Measurements from ENCODE around the gene TCF23. TPM values are rescaled to one million over a fixed set of nuclear protein-coding genes. Genes with fewer than 3 reads are reported as not detected.

The TCF23 gene
- total RNA-seq, 1 donor from 2014 or later: 1.2 TPM

DNA sequence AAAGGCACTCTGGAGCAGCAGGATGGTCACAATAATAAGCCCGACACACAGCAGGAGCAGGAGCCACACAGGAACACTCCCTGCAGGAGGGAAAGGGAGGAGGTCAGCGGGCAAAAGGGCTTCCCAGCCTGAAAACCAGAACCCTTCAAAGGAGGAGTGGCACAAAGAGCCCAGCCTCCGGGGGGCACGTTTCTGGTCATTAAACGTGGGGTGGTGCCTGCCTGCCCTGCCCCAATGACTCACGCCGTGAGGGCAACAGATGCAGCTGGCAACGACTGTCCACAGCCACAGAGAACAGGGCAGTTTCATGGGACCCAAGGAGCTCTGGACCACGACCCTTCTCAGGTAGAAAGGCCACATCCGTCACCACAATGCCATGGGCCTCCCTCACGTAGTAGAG, 17.4 kb upstream of the TCF23 start:
- TF ChIP-seq, protein P1, sequence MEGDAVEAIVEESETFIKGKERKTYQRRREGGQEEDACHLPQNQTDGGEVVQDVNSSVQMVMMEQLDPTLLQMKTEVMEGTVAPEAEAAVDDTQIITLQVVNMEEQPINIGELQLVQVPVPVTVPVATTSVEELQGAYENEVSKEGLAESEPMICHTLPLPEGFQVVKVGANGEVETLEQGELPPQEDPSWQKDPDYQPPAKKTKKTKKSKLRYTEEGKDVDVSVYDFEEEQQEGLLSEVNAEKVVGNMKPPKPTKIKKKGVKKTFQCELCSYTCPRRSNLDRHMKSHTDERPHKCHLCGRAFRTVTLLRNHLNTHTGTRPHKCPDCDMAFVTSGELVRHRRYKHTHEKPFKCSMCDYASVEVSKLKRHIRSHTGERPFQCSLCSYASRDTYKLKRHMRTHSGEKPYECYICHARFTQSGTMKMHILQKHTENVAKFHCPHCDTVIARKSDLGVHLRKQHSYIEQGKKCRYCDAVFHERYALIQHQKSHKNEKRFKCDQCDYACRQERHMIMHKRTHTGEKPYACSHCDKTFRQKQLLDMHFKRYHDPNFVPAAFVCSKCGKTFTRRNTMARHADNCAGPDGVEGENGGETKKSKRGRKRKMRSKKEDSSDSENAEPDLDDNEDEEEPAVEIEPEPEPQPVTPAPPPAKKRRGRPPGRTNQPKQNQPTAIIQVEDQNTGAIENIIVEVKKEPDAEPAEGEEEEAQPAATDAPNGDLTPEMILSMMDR (IDR thresholded peaks at IDR 0.05): no peak
- DNase-seq (no peak), ATAC-seq (no peak)
- H3K4me3 ChIP-seq: no peak overlapping the region
- no peaks in the 10 kb centered on the region for H3K27me3 ChIP-seq (ENCODE audit: low read depth)
- intact Hi-C loops (cut with DNase I): no loop called here
- peaks cover 36% of the 10 kb centered on the region for H3K36me3 ChIP-seq
- H3K4me1 ChIP-seq: peaks cover 17% of the 10 kb centered on the region
- H3K27ac ChIP-seq: no peak overlapping the region
- no peaks in the 10 kb centered on the region for H3K9me3 ChIP-seq

DNA sequence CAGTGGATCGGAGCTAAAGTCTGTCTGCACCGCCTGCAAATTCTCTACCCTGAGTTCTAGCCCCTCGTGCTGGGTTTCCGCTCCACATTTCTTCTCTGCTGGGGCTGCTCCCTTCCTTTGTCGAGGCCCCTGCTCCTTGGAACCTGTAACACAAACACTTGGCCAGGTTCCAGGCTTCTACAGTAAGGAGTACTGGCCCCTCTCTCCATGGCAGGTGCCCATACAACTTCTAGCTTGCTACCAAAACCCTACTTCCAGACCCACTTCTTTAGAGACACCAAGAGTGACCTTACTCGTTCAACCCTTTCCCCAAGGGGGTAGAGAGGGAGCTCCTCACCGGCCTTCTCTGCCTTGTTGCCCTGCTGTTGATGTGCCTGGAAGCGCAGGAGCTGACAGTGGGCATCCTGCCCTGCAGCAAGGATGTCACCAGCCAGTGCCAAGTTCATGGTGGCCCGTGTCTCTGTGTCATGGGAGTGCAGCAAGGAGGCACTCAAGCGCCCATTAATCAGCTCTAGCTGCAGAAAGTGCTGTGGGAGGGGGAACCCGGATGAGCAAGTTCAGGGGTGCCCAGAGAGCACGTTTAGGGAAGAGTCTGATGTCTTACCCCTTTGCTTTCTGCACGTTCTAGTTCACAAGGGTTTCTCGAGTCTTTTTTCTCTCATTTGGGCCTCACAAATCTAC, 15.5 kb upstream of the TCF23 start:
- TF ChIP-seq, protein P1 (IDR thresholded peaks at IDR 0.05): no peak
- Histone ChIP-seq H3K27me3 (ENCODE audit: low read depth) (no peaks in the 10 kb centered on the region), H3K27ac (no peak overlapping the region), H3K4me1 (peaks cover 17% of the 10 kb centered on the region), H3K36me3 (peaks cover 36% of the 10 kb centered on the region), H3K9me3 (no peaks in the 10 kb centered on the region), H3K4me3 (peak overlapping the region; percentile 99)
- intact Hi-C loops (cut with DNase I): no loop called here
- no peak for ATAC-seq
- no peak for DNase-seq

DNA sequence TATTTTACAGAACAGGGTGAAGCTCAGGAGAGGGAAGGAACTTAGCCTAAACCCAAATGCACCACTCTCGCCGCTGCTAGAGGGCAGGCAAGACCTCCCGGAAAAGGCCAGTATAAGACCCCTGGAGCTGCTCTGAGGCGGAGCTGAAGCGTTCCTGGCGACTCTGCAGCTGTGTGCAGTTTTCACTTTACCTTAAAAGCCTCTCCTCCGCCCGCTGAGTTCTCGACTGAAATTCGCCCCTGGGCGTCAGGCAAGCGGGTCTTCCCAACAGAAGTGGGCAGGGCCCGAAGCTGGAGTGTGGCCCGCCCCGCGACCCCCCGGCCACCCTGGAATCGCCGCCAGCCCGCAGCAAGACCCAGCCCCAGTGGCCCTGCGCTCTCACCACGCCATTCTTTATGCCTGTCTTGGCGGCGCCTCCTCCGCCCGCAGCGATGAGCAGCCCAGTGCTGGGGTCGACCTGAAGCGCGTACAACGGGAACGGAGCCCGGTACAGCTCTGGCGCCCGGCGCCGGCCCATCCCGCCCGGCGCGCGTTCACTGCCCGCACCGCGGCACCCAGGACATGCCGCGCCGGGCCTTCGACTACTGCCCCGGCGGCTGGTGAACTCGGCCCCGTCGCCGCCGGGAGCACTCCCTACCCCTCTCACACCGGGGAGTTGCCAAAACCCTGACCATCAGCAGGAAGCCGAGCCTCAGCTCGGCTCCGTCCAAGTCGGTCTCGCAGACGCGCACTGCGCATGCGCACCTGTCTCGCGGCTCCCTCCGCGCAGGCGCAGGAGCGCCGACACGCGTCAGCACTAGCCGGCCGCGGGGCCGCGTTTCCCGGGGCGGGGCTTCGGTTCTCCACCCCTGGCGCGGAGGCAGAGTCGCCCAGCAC, 14.7 kb upstream of the TCF23 start, which contains the start of gene PREB:
PREB (minus strand) TSS at position 732 of the 876 bp plus-strand sequence; CDS start at position 517, 215 bp downstream.
- no peaks in the 10 kb centered on the region for H3K27me3 ChIP-seq (ENCODE audit: low read depth)
- peak within 1 kb of the TSS; percentile 99 for H3K4me3 ChIP-seq
- H3K27ac ChIP-seq: peak within 1 kb of the TSS; percentile 94
- DNase-seq: peak; percentile 99
- ATAC-seq: peak; percentile 97 to 98
- H3K4me1 ChIP-seq: peaks cover 17% of the 10 kb centered on the region
- H3K36me3 ChIP-seq: peaks cover 36% of the 10 kb centered on the region
- TF ChIP-seq, protein P1 (IDR thresholded peaks at IDR 0.05): peak; percentile 17
- intact Hi-C loops (cut with DNase I): no loop called here
- no peaks in the 10 kb centered on the region for H3K9me3 ChIP-seq

DNA sequence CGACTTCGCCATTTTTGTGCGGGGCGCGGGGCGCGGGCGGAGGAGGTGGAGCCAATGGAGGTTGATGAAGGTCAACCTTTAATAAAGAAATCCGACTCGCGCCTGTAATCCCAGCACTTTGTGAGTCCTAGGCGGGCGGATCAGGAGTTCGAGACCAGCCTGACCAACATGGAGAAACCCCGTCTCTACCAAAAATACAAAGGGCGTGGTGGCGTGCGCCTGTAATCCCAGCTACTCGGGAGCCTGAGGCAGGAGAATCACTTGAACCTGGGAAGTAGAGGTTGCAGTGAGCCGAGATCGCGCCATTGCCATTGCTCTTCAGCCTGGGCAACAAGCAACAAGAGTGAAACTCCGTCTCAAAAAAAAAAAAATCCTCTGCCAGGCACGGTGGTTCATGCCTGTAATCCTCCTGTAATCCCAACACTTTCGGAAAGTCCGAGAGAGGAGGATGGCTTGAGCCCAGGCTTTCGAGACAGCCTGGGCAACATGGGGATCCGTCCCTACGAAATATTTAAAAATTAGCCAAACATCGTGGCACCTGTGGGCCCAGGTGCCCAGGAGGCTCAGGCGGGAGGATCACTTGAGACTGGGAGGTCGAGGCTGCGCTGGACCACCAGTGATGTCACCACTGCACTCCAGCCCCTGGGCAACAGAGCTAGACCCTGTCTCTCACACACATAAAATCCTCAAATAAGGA, 13.9 kb upstream of the TCF23 start:
- ATAC-seq: no peak
- Histone ChIP-seq H3K27me3 (ENCODE audit: low read depth) (no peaks in the 10 kb centered on the region), H3K27ac (peak overlapping the region; percentile 15), H3K9me3 (no peaks in the 10 kb centered on the region), H3K36me3 (peaks cover 29% of the 10 kb centered on the region), H3K4me3 (peak overlapping the region; percentile 99), H3K4me1 (peaks cover 17% of the 10 kb centered on the region)
- no peak for DNase-seq
- intact Hi-C loops (cut with DNase I): no loop called here
- TF ChIP-seq, protein P1 (IDR thresholded peaks at IDR 0.05): no peak

DNA sequence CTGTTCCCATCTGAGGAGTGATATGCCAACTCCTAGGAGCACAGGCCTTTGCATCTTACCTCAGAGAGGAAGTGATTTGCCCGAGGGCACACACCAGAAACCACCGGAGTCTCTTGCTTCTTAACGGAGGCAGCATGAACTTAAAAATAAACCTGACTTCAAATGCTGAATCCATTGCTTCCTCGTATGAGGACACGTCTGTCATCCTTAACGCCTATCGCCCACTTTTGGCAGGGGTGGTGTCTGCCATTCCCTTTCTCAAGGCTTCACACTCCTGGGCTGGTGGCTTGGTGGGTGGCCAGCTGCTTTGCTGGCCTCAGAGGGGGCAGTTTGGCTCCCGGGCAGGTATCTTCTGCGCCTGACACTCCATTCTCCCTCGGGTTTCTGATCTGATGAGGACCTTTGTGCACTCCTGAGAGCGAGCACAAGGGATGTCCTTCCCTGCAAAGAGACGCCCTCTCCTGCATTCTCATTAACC, 13.3 kb upstream of the TCF23 start:
- H3K36me3 ChIP-seq: peaks cover 23% of the 10 kb centered on the region
- H3K27ac ChIP-seq: no peak overlapping the region
- no peak overlapping the region for H3K4me3 ChIP-seq
- H3K9me3 ChIP-seq: no peaks in the 10 kb centered on the region
- peaks cover 17% of the 10 kb centered on the region for H3K4me1 ChIP-seq
- intact Hi-C loops (cut with DNase I): no loop called here
- ATAC-seq (no peak), DNase-seq (no peak)
- H3K27me3 ChIP-seq (ENCODE audit: low read depth): no peaks in the 10 kb centered on the region
- TF ChIP-seq, protein P1 (IDR thresholded peaks at IDR 0.05): no peak

All from lower lobe of right lung (tissue), 2 donors.